Sigmoid colon (tissue), 4 donors: ENCODE results near the gene PPIB.

Experiments
- EP300 ChIP-seq, 4 donors: sonication (generic); formaldehyde crosslinking; IDR thresholded peaks; one replicate each; pipeline ENCODE4 v1.6.1; 2017; ENCODE audit warnings: antibody characterized with exemption in 4 of 4
- POLR2A ChIP-seq, 2 donors: fragments of 450-650 bp; IDR thresholded peaks; one replicate each; pipeline ENCODE4 v1.6.1; 2016; ENCODE audit warnings: antibody characterized with exemption in 2 of 2, mild to moderate bottlenecking in 2 of 2, moderate library complexity in 2 of 2
- TF ChIP-seq, protein P1 (sequence below), 4 experiments: fragments of 450-650 bp in 3 of 4; fragments of 200-600 bp in 1 of 4; IDR thresholded peaks; one replicate each; pipeline ENCODE4 v1.5.1; 2016 to 2019; ENCODE audit warnings: antibody characterized with exemption in 4 of 4, mild to moderate bottlenecking in 3 of 4, moderate library complexity in 2 of 4

DNA sequence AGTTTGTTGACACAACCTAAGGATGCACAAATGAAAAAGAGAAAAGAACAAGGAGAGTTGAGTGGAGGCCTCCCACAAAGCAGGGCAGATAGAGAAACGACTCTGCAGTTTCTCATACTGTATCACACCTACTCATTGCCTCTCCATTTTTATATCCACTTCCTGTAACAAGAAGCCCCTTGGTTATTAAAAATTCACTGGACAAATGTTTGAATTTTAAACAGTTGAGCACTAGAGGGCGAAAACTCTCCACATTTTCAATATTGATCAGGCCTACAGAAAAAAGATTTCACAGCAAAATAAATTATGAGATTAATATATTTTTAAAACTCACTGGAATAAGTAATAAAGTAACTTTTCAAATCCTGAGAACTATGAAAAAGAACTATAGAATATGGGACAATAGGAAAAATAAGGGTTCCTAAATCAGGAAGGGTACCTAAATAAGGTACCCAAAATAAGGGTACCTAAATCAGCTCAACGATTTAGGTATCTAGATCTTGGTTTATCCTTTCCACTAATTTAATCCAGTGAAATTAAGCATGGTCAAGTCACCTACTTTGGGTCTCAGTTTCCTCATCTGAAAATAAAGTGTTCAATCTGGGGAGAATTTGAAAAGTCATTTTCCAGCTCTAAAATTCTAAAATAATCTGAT is 47.0 kb upstream of the PPIB start:
- TF ChIP-seq, protein P1, sequence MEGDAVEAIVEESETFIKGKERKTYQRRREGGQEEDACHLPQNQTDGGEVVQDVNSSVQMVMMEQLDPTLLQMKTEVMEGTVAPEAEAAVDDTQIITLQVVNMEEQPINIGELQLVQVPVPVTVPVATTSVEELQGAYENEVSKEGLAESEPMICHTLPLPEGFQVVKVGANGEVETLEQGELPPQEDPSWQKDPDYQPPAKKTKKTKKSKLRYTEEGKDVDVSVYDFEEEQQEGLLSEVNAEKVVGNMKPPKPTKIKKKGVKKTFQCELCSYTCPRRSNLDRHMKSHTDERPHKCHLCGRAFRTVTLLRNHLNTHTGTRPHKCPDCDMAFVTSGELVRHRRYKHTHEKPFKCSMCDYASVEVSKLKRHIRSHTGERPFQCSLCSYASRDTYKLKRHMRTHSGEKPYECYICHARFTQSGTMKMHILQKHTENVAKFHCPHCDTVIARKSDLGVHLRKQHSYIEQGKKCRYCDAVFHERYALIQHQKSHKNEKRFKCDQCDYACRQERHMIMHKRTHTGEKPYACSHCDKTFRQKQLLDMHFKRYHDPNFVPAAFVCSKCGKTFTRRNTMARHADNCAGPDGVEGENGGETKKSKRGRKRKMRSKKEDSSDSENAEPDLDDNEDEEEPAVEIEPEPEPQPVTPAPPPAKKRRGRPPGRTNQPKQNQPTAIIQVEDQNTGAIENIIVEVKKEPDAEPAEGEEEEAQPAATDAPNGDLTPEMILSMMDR (IDR thresholded peaks at IDR 0.05), result peak; percentile 10 to 35 (median 33)
- no peak for TF ChIP-seq POLR2A (IDR thresholded peaks at IDR 0.05)
- TF ChIP-seq EP300 (IDR thresholded peaks at IDR 0.05), result no peak
